Ectodermal cell (in vitro differentiated cells): ENCODE results near the gene TMEM130.
"Not testable (repeated sequence)": the region's sequence is repeated elsewhere in the genome, so short reads cannot be mapped to it uniquely, and the experiment has no call there.

ENCODE experiments used
- H3K27ac ChIP-seq: 2 replicates; pipeline ENCODE4 v1.7.0; 2013; ENCODE audit warnings: mild to moderate bottlenecking, low read depth, low read length; ENCODE audit not compliant: insufficient read depth, poor library complexity, severe bottlenecking
- H3K27me3 ChIP-seq: 2 replicates; pipeline ENCODE4 v1.7.0; 2013; ENCODE audit warnings: mild to moderate bottlenecking, low read length; ENCODE audit not compliant: insufficient read depth, control insufficient read depth, poor library complexity, severe bottlenecking
- H3K36me3 ChIP-seq: one replicate; pipeline ENCODE4 v1.7.0; 2013; ENCODE audit warnings: low read length; ENCODE audit not compliant: control insufficient read depth, insufficient read depth
- H3K4me1 ChIP-seq: one replicate; pipeline ENCODE4 v1.7.0; 2013; ENCODE audit warnings: low read length; ENCODE audit not compliant: control insufficient read depth, insufficient read depth
- H3K4me3 ChIP-seq: 2 replicates; pipeline ENCODE4 v1.7.0; 2013; ENCODE audit warnings: low read depth, low read length, control low read depth; ENCODE audit not compliant: insufficient read depth
- H3K9me3 ChIP-seq: 2 replicates; pipeline ENCODE4 v1.7.0; 2013; ENCODE audit warnings: mild to moderate bottlenecking, low read length, moderate library complexity; ENCODE audit not compliant: control insufficient read depth
- WGBS, 2 experiments: methylation state at CpG; one replicate each; pipeline ENCODE4 v1.1.7; 2013; ENCODE audit warnings: missing lambda C conversion rate in 2 of 2; 5-methylcytosine and 5-hydroxymethylcytosine counted together

The TMEM130 gene

DNA sequence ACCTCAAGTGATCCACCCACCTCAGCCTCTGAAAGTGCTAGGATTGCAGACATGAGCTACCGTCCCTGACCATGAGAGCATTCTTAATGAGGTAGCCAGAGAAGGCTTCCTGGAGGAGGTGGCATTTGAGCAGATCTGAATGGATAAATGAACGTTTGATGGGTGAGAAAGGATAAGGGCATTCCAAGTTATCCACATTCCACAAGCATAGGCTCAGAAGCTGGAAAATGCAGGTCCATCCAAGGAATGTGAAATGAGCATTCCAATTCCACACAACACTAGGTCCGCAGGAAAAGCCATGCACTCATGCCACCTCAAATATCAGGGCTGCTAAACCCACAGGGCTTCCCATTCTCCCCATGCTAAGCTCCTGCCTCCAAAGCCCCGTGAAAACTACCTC is 17.0 kb downstream of the TMEM130 start:
- no peaks in the 10 kb centered on the region for H3K9me3 ChIP-seq
- H3K4me3 ChIP-seq, result no peak overlapping the region
- no peaks in the 10 kb centered on the region for H3K27me3 ChIP-seq
- no peak overlapping the region for H3K27ac ChIP-seq
- 80 to 89% methylated on average over 4 of the region's 4 CpGs for WGBS, 2 experiments
- peaks cover 7% of the 10 kb centered on the region for H3K4me1 ChIP-seq
- H3K36me3 ChIP-seq, result no peaks in the 10 kb centered on the region

DNA sequence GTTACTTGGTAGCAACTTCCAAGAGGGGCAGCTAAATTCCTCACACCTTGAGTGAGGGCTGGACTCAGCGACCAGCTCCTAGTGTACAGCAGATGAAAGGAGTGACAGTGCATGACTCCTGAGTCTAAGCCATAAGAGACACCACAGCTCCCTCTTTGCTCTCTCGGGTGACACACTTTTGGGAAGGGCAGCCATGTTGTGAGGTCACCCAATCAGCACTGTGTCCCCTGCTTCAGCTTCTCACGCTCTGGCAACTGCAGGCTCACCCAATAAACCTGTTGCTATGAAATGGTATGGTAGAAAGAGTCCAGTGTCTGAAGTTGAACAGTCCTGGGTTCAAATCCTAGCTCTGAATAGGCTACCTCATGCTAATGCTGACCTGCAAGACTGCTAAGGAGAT is 20.9 kb downstream of the TMEM130 start:
- WGBS, 2 experiments, result 89 to 93% methylated on average over 3 of the region's 3 CpGs
- no peaks in the 10 kb centered on the region for H3K9me3 ChIP-seq
- peaks cover 4% of the 10 kb centered on the region for H3K4me1 ChIP-seq
- H3K4me3 ChIP-seq, result no peak overlapping the region
- no peaks in the 10 kb centered on the region for H3K36me3 ChIP-seq
- no peak overlapping the region for H3K27ac ChIP-seq
- no peaks in the 10 kb centered on the region for H3K27me3 ChIP-seq

DNA sequence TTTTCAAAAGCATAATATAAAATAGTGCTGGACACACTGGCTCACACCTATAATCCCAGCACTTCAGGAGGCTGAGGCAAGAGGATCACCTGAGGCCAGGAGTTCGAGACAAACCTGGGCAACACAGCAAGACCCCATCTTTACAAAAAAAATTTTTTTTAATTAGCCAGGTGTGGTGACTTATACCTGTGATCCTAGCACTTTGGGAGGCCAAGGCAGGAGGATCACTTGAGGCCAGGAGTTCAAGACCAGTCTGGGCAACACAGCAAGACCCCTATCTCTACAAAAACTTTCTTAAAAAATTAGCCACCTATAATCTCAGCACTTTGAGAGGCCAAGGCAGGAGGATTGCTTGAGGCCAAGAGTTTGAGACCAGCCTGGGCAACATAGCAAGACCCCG is 27.3 kb downstream of the TMEM130 start:
- H3K4me1 ChIP-seq, H3K9me3 ChIP-seq, H3K4me3 ChIP-seq, H3K27me3 ChIP-seq, H3K27ac ChIP-seq, H3K36me3 ChIP-seq: not testable (repeated sequence)
- WGBS, 2 experiments, result 85 to 94% methylated on average over 2 of the region's 2 CpGs

DNA sequence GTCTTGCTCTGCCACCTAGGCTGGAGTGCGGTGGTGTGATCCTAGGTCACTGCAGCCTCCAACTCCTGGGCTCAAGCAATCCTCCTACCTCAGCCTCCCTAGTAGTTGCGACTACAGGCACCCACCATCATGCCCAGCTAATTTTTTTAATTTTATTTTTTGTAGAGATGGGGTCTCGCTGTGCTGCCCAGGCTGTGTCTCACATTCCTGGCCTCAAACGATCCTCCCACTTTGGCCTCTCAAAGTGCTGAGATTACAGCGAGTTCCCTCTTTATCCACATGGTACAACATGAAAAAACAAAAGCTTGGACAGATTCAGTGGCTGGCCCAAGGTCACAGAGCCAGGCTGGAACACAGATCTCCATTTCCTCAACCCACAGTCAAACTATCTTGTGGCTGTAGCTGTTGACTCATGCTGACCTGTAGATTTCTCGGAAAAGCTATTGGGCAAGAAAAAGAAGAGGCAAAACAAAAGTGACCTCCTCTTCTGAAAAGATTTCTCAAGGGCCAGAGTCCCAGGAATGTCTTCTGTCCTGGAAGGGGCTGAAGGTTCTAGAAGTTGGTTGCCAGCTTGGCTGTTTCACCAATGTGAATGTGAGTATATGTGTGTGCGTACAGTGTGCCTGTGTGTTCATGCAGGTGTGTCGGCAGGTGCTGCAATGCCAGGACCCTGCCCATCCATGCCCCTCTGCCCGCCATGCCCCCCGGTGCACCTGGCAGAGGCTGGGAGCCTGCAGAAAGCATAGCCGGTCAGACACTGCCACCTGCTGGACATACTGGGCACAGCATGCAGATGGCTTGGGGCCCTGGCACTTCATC is 28.4 kb downstream of the TMEM130 start:
- 49 to 59% methylated on average over 11 of the region's 11 CpGs for WGBS, 2 experiments

DNA sequence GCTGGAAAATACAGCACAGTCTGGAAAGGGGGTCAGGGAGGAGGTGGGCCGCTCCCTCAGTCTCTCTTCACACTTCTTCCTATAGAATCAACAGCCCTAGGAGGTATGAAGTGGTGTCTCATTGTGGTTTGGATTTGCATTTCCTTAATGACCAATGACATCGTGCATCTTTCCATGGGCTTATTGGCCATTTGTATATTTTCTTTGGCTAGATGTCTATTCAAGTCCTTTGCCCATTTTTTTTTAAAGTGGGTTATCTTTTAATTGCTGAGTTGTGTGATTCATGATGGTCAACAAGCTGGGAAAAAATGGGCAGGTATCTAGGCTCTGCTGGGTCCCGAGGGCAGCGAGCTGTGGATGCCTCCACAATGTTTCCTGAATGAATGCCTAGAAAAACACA is 29.1 kb downstream of the TMEM130 start:
- Histone ChIP-seq H3K27ac (no peak overlapping the region), H3K27me3 (no peaks in the 10 kb centered on the region), H3K4me3 (no peak overlapping the region), H3K36me3 (no peaks in the 10 kb centered on the region), H3K4me1 (peaks cover 9% of the 10 kb centered on the region), H3K9me3 (no peaks in the 10 kb centered on the region)
- 81 to 85% methylated on average over 3 of the region's 4 CpGs for WGBS, 2 experiments

More for the DNA sequence above, 28.4 kb downstream of the TMEM130 start:
- no peaks in the 10 kb centered on the region for H3K36me3 ChIP-seq
- peaks cover 9% of the 10 kb centered on the region for H3K4me1 ChIP-seq
- no peaks in the 10 kb centered on the region for H3K27me3 ChIP-seq
- no peak overlapping the region for H3K27ac ChIP-seq
- H3K9me3 ChIP-seq, result no peaks in the 10 kb centered on the region
- H3K4me3 ChIP-seq, result no peak overlapping the region

DNA sequence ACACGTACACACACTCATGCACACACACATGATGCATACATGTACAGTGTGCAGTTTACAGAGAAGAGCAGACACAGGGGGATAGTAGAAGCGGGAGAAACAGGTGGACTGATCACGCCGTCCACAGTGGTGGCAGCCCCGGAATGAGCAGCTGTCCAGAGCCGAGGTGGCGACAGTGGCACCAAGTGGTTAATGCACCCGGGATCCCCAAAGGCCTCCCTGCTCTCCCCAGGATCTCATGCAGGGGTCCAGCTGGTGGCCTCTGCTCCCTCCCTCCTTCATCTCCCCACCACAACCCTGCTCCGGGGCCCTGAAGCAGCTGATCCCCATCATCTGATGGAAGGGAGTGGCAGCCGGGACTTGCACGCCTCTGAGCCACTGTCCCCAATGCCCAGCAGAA is 29.7 kb downstream of the TMEM130 start:
- Histone ChIP-seq H3K27ac (no peak overlapping the region), H3K9me3 (no peaks in the 10 kb centered on the region), H3K4me3 (no peak overlapping the region), H3K27me3 (no peaks in the 10 kb centered on the region), H3K4me1 (peaks cover 11% of the 10 kb centered on the region), H3K36me3 (no peaks in the 10 kb centered on the region)
- WGBS, 2 experiments, result 84 to 92% methylated on average over 11 of the region's 11 CpGs

DNA sequence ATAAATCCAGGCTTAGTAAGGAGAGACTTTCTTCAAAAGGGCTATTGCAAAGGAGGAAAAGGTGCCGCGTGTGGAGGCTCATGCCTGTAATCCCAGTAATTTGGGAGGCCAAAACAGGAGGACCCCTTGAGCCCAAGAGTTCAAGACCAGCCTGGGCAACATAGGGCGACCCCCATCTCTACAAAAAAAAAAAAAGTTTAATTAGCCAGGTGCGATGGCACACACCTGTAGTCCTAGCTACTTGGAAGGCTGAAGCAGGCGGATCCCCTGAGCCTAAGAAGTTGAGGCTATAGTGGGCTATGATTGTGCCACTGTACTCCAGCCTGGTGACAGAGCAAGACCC is 32.2 kb downstream of the TMEM130 start:
- peaks cover 13% of the 10 kb centered on the region for H3K4me1 ChIP-seq
- H3K27ac ChIP-seq, result no peak overlapping the region
- no peak overlapping the region for H3K4me3 ChIP-seq
- H3K9me3 ChIP-seq, result no peaks in the 10 kb centered on the region
- WGBS, 2 experiments, result 70 to 76% methylated on average over 5 of the region's 5 CpGs
- no peaks in the 10 kb centered on the region for H3K27me3 ChIP-seq
- H3K36me3 ChIP-seq, result no peaks in the 10 kb centered on the region

DNA sequence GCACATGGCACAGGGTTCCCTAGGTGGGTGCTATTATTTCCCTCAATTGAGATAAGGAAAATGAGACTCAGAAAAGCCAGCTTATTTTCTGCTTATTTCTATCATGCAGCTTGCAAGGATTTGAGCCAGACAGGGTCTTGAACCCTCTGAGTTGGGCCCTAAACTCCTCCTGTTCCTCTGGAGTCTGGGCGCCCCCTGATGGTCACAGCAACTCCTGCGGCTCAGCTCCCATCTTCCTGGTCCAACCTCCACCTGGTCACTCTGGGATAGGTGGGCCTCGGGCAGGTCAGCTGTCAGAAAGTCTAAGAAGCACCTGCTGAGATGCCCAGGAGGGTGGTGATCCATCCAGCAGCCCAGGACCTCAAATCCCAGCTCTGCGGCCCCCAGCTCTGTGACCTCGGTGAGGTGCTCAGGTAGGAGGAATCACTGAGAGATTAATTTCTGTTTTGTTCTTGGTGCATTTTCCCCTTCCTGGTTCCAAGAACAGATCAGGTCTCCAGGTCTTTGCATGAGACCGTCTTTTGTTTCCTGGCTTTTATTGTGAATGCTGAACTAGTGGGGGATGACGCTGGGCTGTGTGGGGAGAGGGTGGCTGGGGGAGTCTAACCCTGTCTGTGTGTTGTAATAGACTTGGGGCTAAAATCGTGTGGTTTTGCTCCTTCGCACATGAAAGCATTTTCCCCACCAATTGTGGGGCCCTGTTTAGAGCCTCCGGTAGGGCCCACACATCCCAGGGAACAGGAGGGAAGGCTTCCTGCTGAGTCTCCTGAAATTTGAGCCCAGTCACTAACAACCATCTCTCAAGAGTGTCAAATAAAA is 32.8 kb downstream of the TMEM130 start:
- Histone ChIP-seq H3K4me1 (peaks cover 13% of the 10 kb centered on the region), H3K27me3 (no peaks in the 10 kb centered on the region), H3K27ac (peak overlapping the region; percentile 62), H3K36me3 (no peaks in the 10 kb centered on the region), H3K9me3 (no peaks in the 10 kb centered on the region), H3K4me3 (no peak overlapping the region)
- WGBS, 2 experiments, result 14 to 17% methylated on average over 10 of the region's 10 CpGs

DNA sequence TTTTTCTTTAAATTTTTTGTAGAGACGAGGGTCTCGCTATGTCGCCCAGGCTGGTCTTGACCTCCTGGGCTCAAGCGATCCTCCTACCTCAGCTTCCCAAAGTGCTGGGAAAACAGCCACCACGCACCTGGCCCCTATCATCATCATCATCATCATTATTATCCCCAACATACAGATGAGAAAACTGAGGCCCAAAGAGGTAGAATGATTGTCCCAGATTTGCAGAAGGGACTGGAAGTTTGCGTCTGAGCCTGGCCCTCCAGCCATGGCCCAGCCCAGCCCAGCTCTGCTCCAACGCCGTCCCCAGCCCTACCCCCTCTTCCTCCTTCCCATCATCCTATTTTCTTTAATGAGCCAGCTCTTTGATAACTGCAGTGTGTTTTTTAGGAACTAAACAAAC is 34.9 kb downstream of the TMEM130 start:
- Histone ChIP-seq H3K36me3 (no peaks in the 10 kb centered on the region), H3K27me3 (no peaks in the 10 kb centered on the region), H3K27ac (no peak overlapping the region), H3K9me3 (no peaks in the 10 kb centered on the region), H3K4me1 (peaks cover 13% of the 10 kb centered on the region), H3K4me3 (no peak overlapping the region)
- 82 to 90% methylated on average over 8 of the region's 8 CpGs for WGBS, 2 experiments

DNA sequence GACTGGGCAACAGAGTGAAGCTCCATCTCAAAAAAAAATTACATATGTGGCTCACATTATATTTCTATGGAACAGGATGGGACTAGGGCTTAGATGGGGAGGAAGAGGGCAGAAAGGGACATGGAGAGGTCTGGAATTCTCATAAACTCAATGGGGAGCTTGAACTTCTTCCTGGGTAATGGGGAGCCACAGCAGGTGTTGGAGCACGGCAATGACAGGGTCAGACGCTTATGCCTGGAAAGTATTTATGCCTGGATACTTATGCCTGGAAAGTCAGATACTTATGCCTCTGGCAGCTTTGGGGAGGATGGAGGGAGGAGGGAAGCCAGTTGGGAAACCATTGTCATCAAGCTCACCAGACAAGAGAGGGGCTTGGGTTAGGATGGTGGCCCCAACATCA is 36.8 kb downstream of the TMEM130 start:
- no peak overlapping the region for H3K4me3 ChIP-seq
- H3K27ac ChIP-seq, result no peak overlapping the region
- 94 to 95% methylated on average over 2 of the region's 2 CpGs for WGBS, 2 experiments
- peaks cover 13% of the 10 kb centered on the region for H3K4me1 ChIP-seq
- no peaks in the 10 kb centered on the region for H3K9me3 ChIP-seq
- H3K36me3 ChIP-seq, result no peaks in the 10 kb centered on the region
- no peaks in the 10 kb centered on the region for H3K27me3 ChIP-seq
